NOMO-1 treated with DMSO at 0.1 percent for 48 hours (cell line): Measurements from ENCODE around the gene CACNA1I.

ENCODE experiments used
- DNase-seq: peaks from one replicate; lab custom pipeline; 2025; ENCODE audit not compliant: unreplicated experiment; lab: John Stamatoyannopoulos, UW

CACNA1I gene

GRCh38 chr22:39621826-39622225 lies 51.3 kb downstream of the CACNA1I start:
- DNase-seq: no peak

- peak; percentile 52 for DNase-seq
These were observed 52.4 kb downstream of the CACNA1I start for GRCh38 chr22:39622881-39623367.

DNA sequence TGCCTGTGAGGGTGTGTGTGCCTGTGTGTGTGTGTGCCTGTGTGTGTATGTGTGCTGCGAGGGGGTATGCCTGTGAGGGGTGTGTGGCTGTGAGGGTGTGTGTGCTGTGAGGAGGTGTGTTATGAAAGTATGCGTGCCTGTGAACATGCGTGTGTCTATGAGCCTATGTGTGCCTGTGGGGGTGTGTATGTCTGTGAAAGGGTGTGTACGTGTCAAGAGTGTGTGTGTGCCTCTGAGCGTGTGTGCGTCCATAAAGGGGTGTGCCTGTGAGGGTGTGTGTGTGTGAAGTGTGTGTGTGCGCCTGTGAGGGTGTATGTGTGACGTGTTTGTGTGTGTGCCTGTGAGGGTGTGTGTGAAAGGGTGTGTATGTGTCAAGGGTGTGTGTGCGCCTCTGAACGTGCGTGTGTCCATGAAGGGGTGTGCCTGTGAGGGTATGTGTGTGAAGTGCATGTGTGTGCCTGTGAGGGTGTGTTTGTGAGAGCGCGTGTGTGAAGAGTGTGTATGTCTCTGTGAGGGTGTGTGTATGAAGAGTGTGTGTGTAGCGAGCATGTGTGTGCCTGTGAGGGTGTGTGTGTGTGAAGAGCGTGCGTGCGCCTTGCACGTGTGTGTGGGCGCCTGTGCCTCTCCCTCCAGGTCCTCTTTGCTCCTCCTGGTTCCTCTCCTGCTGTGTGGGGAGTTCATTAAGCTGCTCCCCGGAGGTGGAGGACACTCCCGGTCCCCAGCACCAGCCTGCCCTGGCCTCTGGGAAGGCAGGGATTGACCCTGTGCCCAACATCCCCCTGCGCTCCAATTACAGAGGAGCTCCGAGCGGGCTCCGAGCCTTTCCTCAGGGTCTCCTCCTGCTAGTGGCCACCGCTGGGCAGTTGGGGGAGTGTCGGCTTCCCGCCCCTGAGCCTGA lies 53.3 kb downstream of the CACNA1I start:
- no peak for DNase-seq

- DNase-seq: no peak
These were observed 53.9 kb downstream of the CACNA1I start for GRCh38 chr22:39624501-39624821.

GRCh38 chr22:39625569-39626537 lies 55.3 kb downstream of the CACNA1I start:
- DNase-seq: no peak

- no peak for DNase-seq
These were observed 56.7 kb downstream of the CACNA1I start for GRCh38 chr22:39627208-39627607.

DNA sequence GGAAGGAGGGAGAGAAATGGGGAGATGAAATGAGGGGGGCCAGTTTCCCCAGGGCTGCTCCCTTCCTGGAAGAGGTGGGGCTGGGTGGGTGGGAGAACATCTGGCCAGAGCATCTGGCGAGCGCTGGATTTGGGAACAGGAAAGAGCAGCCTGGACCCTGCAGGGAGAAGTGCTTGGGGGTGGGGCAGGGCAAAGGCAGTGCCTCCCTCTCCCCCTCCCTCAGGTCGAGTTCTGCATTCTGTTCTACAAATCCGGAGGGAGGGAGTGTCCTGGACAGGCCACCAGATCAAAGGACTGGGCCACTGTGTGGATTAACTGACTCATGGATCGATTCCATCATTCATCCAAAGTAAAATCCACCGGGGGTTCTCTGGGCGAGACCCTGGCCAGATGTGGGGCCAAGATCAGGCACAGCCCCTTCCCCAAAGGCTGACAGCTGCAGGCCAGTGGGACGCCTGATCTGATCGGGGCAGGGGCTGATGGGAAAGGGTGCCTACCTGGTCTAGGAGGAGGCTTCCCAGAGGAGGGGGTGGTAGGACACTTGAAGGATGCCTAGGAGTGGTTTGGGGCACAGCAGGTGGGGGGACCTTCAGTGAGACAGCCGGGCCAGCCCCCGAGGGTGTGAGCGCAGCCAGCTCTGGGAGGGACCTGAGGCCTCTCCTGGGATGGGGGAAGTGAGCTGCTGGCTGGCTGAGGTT lies 57.5 kb downstream of the CACNA1I start:
- DNase-seq: no peak

GRCh38 chr22:39628563-39629080 lies 58.1 kb downstream of the CACNA1I start:
- DNase-seq: no peak

GRCh38 chr22:39629851-39630250 lies 59.3 kb downstream of the CACNA1I start:
- DNase-seq: no peak

- no peak for DNase-seq
These were observed 60.2 kb downstream of the CACNA1I start for GRCh38 chr22:39630721-39631120.

DNA sequence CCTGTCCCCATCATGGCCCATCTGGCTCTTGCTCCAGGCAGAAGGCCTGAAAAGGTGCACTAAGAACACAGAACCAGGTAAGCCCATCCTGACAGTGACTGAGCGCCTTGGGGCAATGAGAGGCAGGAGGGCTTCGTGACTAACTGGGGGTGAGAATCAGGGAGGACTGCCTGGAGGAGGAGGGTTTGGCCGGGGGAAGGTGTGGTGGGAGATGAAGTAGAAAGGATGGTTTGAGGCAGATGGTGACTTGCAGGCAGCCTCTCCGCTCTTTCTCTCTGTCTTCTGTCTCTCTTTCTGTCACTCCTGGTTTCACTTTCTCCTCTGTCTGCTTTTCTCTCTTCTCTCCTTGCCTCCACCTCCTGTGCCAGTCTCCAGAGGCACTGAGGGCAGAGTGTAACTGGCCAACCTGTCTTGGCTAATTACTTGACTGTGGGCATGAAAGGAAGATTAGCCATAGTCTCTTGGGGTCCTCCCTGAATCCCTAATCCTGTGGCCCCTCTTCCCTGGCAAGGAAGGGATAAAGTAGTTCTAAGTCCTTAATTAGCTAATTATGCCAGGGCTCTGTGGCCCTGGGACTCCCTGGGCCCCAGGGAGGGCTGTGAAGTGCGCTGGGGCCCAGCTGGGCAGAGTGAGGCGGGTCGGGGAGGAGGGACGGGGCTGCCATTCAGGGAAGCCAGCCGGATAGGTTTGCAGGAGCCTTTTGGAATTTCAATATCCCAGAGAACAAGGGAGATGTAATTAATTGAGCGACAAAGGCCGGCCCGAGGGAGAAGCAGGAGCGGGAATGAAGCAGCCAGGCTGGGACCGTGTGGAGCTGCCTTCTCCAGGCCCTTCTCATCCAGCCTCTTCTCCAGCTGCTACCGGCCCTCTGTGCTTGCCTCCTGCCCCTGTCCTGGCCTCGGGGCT lies 61.1 kb downstream of the CACNA1I start:
- DNase-seq: no peak

GRCh38 chr22:39634530-39635405 lies 64.2 kb downstream of the CACNA1I start:
- DNase-seq: peak; percentile 35

DNA sequence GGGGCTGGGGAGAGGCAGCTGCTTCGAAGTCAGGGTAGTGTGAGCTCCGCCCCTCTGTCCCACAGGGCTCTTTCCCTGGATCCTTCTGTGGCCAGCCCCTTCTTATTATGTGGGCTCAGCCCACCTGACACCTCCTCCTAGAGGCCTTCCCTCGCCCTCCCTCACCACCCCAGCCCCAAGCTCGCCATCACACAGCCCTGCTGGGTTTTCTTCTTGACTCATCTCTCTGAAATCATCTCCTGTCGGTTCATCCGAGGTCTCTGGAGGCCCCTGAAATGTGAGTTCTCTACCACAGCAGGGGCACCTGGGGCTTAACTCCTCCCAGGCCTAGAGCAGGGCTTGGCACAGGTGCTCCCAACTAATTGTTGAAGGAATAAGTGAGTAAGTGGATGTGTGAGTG lies 65.2 kb downstream of the CACNA1I start:
- no peak for DNase-seq

- DNase-seq: no peak
These were observed 68.4 kb downstream of the CACNA1I start for GRCh38 chr22:39638958-39639357.

GRCh38 chr22:39641660-39642310 lies 71.2 kb downstream of the CACNA1I start:
- DNase-seq: no peak

- no peak for DNase-seq
These were observed 72.9 kb downstream of the CACNA1I start for GRCh38 chr22:39643311-39644083.

- DNase-seq: no peak
These were observed 75.0 kb downstream of the CACNA1I start for GRCh38 chr22:39645532-39645931.
